HepG2 (cell line): ENCODE data around the gene RSAD1. TPM values are rescaled to one million over a fixed set of nuclear protein-coding genes. Genes with fewer than 3 reads are reported as not detected.

ENCODE experiments used
- CBX5 ChIP-seq: sonication (generic); formaldehyde crosslinking; IDR thresholded peaks from 2 replicates; pipeline ENCODE4 v1.4.0; 2020; ENCODE audit warnings: missing genetic modification reagents, borderline replicate concordance
- HOXD1 ChIP-seq: sonication (generic); formaldehyde crosslinking; IDR thresholded peaks from 2 replicates; pipeline ENCODE4 v1.5.0; 2020; ENCODE audit warnings: missing genetic modification reagents
- JUND ChIP-seq: sonication (generic); formaldehyde crosslinking; IDR thresholded peaks from 2 replicates; pipeline ENCODE4 v1.8.0; 2022; ENCODE audit warnings: mild to moderate bottlenecking, missing genetic modification reagents
- KDM6A ChIP-seq: IDR thresholded peaks from 2 replicates; pipeline ENCODE4 v1.6.1; 2016; ENCODE audit warnings: low read depth
- MIXL1 ChIP-seq: IDR thresholded peaks from 2 replicates; pipeline ENCODE4 v1.6.1; 2016
- NFIC ChIP-seq: IDR thresholded peaks from 2 replicates; pipeline ENCODE4 v1.6.1; 2012; ENCODE audit warnings: mild to moderate bottlenecking, low read length, inconsistent platforms
- NKX3-1 ChIP-seq: sonication (generic); formaldehyde crosslinking; IDR thresholded peaks from 2 replicates; pipeline ENCODE4 v1.5.0; 2020; ENCODE audit warnings: missing genetic modification reagents
- NR2F2 ChIP-seq: IDR thresholded peaks from 2 replicates; pipeline ENCODE4 v1.6.1; 2012; ENCODE audit warnings: low read depth, inconsistent platforms, borderline replicate concordance
- SAFB2 ChIP-seq: sonication (generic); formaldehyde crosslinking; IDR thresholded peaks from 2 replicates; pipeline ENCODE4 v1.5.1; 2020; ENCODE audit warnings: missing genetic modification reagents, low read depth, mild to moderate bottlenecking, borderline replicate concordance
- SKIL ChIP-seq: sonication (generic); formaldehyde crosslinking; IDR thresholded peaks from 2 replicates; pipeline ENCODE4 v1.8.0; 2022; ENCODE audit warnings: missing genetic modification reagents, mild to moderate bottlenecking, moderate library complexity, borderline replicate concordance
- THAP11 ChIP-seq: IDR thresholded peaks from 2 replicates; pipeline ENCODE4 v1.6.1; 2016; ENCODE audit warnings: missing biosample characterization, missing genetic modification reagents
- ZBTB26 ChIP-seq: IDR thresholded peaks from 2 replicates; pipeline ENCODE4 v1.6.1; 2016; ENCODE audit warnings: missing compliant biosample characterization, missing genetic modification reagents, borderline replicate concordance
- ZIK1 ChIP-seq: sonication (generic); formaldehyde crosslinking; IDR thresholded peaks from 2 replicates; pipeline ENCODE4 v1.5.0; 2020; ENCODE audit warnings: mild to moderate bottlenecking, low read depth, missing genetic modification reagents, borderline replicate concordance
- ZKSCAN1 ChIP-seq: fragments of 150-350 bp; IDR thresholded peaks from 2 replicates; pipeline ENCODE4 v1.6.1; 2014; ENCODE audit warnings: low read length
- ZNF12 ChIP-seq: sonication (generic); formaldehyde crosslinking; IDR thresholded peaks from 2 replicates; pipeline ENCODE4 v1.5.0; 2020; ENCODE audit warnings: missing genetic modification reagents
- ZNF331 ChIP-seq: sonication (generic); formaldehyde crosslinking; IDR thresholded peaks from 2 replicates; pipeline ENCODE4 v1.4.0; 2020; ENCODE audit warnings: missing genetic modification reagents
- ZNF501 ChIP-seq: sonication (generic); formaldehyde crosslinking; IDR thresholded peaks from 2 replicates; pipeline ENCODE4 v1.5.1; 2020; ENCODE audit warnings: mild to moderate bottlenecking, moderate library complexity, missing genetic modification reagents
- ZNF569 ChIP-seq: sonication (generic); formaldehyde crosslinking; IDR thresholded peaks from 2 replicates; pipeline ENCODE4 v1.5.0; 2020; ENCODE audit warnings: mild to moderate bottlenecking, missing genetic modification reagents, moderate library complexity, borderline replicate concordance
- ZNF703 ChIP-seq: sonication (generic); formaldehyde crosslinking; IDR thresholded peaks from 2 replicates; pipeline ENCODE4 v1.5.1; 2020; ENCODE audit warnings: missing genetic modification reagents, mild to moderate bottlenecking, moderate library complexity, borderline replicate concordance
- ZNF768 ChIP-seq: sonication (generic); formaldehyde crosslinking; IDR thresholded peaks from 2 replicates; pipeline ENCODE4 v1.4.0; 2020; ENCODE audit warnings: missing genetic modification reagents
- polyA plus RNA-seq, 8 experiments: library from polyadenylated mRNA; depleted of rRNA in 3 of 8; stranded (reverse) in 7 of 8; unstranded in 1 of 8; fragments of >200 nt; fragmentation: Illumina TruSeq in 4 of 8; extraction: Trizol in 4 of 8; gene quantifications; 2 replicates each; pipeline versions ENCODE4 v1.2.1 to v1.2.3, GENCODE V29; 2011 to 2016; ENCODE audit warnings: low read depth in 4 of 8, missing spikeins in 1 of 8, mixed read lengths in 1 of 8; ENCODE audit not compliant: insufficient read depth in 1 of 8
- total RNA-seq, 5 experiments: library from RNA; depleted of rRNA; stranded (reverse); fragments of >200 nt; fragmentation: Illumina TruSeq; extraction: Trizol; gene quantifications; 2 replicates each; pipeline ENCODE4 v1.2.3, GENCODE V29; 2016; ENCODE audit warnings: low read depth in 1 of 5
- TF ChIP-seq, protein P1 (sequence below): sonication (generic); formaldehyde crosslinking; IDR thresholded peaks from 2 replicates; pipeline ENCODE4 v1.4.0; 2020; ENCODE audit warnings: missing genetic modification reagents
- TF ChIP-seq, protein P2 (sequence below): IDR thresholded peaks from 2 replicates; pipeline ENCODE4 v1.6.1; 2012; ENCODE audit warnings: low read depth, low read length, improper control_type of control experiment

The RSAD1 gene
- total and polyA plus RNA-seq, 2 of the 13 experiments (the other 11 are each of a cell fraction or from before 2014, with no cell fraction given): 22.7 to 27.7 TPM

GRCh38 chr17:50458701-50459676 lies 19.7 kb upstream of the RSAD1 start (continued):
- TF ChIP-seq, protein P1, sequence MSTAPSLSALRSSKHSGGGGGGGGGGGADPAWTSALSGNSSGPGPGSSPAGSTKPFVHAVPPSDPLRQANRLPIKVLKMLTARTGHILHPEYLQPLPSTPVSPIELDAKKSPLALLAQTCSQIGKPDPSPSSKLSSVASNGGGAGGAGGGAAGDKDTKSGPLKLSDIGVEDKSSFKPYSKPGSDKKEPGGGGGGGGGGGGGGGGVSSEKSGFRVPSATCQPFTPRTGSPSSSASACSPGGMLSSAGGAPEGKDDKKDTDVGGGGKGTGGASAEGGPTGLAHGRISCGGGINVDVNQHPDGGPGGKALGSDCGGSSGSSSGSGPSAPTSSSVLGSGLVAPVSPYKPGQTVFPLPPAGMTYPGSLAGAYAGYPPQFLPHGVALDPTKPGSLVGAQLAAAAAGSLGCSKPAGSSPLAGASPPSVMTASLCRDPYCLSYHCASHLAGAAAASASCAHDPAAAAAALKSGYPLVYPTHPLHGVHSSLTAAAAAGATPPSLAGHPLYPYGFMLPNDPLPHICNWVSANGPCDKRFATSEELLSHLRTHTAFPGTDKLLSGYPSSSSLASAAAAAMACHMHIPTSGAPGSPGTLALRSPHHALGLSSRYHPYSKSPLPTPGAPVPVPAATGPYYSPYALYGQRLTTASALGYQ (CRISPR knock-in tag): peak; percentile 24; the same call in 1 of the 2 replicates
- peak; percentile 33; the same call in 1 of the 2 replicates for TF ChIP-seq NR2F2
- TF ChIP-seq ZKSCAN1: 0 out of 2 replicates have a peak, but pooled peaks have one; percentile 43
- no peak for TF ChIP-seq ZNF501 (CRISPR knock-in tag)
- TF ChIP-seq ZBTB26 (CRISPR knock-in tag): peak; percentile 24; the same call in 1 of the 2 replicates
- TF ChIP-seq ZIK1: 0 out of 2 replicates have a peak, but pooled peaks have one; percentile 49
- 0 out of 2 replicates have a peak, but pooled peaks have one; percentile 51 for TF ChIP-seq HOXD1 (CRISPR knock-in tag)
- no peak for TF ChIP-seq ZNF703 (CRISPR knock-in tag)
- no peak for TF ChIP-seq ZNF12
- peak; percentile 52; the same call in 1 of the 2 replicates for TF ChIP-seq THAP11 (CRISPR knock-in tag)
- 0 out of 2 replicates have a peak, but pooled peaks have one; percentile 35 for TF ChIP-seq SAFB2 (CRISPR knock-in tag)
- TF ChIP-seq SKIL (CRISPR knock-in tag): no peak; the same call in 1 of the 2 replicates
- peak; percentile 52; the same call in 1 of the 2 replicates for TF ChIP-seq KDM6A (CRISPR knock-in tag)
- TF ChIP-seq ZNF768 (CRISPR knock-in tag): no peak
- no peak; the same call in 1 of the 2 replicates for TF ChIP-seq CBX5 (CRISPR knock-in tag)
- no peak for TF ChIP-seq NKX3-1 (CRISPR knock-in tag)
- TF ChIP-seq, protein P2, sequence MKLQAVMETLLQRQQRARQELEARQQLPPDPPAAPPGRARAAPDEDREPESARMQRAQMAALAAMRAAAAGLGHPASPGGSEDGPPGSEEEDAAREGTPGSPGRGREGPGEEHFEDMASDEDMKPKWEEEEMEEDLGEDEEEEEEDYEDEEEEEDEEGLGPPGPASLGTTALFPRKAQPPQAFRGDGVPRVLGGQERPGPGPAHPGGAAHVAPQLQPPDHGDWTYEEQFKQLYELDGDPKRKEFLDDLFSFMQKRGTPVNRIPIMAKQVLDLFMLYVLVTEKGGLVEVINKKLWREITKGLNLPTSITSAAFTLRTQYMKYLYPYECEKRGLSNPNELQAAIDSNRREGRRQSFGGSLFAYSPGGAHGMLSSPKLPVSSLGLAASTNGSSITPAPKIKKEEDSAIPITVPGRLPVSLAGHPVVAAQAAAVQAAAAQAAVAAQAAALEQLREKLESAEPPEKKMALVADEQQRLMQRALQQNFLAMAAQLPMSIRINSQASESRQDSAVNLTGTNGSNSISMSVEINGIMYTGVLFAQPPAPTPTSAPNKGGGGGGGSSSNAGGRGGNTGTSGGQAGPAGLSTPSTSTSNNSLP: peak; percentile 64
- TF ChIP-seq NFIC: no peak
- TF ChIP-seq MIXL1 (CRISPR knock-in tag): peak; percentile 42; the same call in 1 of the 2 replicates
- TF ChIP-seq ZNF331 (CRISPR knock-in tag): peak; percentile 82; the same call in 1 of the 2 replicates
- TF ChIP-seq ZNF569 (CRISPR knock-in tag): no peak
- TF ChIP-seq JUND (CRISPR knock-in tag): peak; percentile 89
